ENCODE data around the gene PPP1R27.

PPP1R27 gene

DNA sequence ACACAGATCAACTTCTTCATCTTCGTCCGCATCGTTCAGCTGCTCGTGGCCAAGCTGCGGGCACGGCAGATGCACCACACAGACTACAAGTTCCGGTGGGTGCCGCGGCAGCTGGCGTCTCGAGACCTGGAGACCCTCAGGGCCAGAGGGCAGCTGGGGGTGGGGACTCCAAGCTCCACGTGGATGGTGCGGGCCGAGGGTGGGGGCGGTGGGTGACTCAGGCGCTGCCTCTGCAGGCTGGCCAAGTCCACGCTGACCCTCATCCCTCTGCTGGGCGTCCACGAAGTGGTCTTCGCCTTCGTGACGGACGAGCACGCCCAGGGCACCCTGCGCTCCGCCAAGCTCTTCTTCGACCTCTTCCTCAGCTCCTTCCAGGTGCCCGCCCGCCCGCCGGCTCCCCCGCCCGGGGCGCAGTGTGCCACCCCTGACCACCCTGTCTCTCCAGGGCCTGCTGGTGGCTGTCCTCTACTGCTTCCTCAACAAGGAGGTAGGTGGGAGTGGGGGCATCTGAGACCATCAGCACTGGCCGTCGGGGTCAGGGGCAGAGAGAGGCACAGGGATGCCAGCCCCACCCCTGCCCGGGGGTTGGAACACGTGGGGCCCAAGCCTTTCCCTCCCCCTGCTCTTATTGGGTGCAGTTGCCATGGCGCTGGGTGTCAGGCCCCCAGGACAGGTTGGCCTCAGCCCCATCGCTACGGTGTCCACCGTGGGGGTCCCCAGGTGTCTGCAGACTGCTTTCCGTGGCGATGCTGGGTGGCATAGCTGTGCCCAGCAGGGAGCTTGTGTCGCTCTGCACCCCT lies 22.1 kb downstream of the PPP1R27 start:
- TF ChIP-seq TAF1 (IDR thresholded peaks at IDR 0.05; ENCODE audit: borderline replicate concordance, low read depth, low read length): no peak
- no peak for TF ChIP-seq POLR2AphosphoS5 (IDR thresholded peaks at IDR 0.05; ENCODE audit: low read depth, low read length)
- TF ChIP-seq POLR2A (IDR thresholded peaks at IDR 0.05; ENCODE audit: low read depth, low read length): no peak
- FAIRE-seq (no peak), DNase-seq (ENCODE audit: insufficient read length) (no peak)

- FAIRE-seq: no peak
- no peak for TF ChIP-seq POLR2A (IDR thresholded peaks at IDR 0.05; ENCODE audit: low read depth, low read length)
- TF ChIP-seq POLR2AphosphoS5 (IDR thresholded peaks at IDR 0.05; ENCODE audit: low read depth, low read length): no peak
- TF ChIP-seq TAF1 (IDR thresholded peaks at IDR 0.05; ENCODE audit: borderline replicate concordance, low read depth, low read length): no peak
- no peak for DNase-seq (ENCODE audit: insufficient read length)
Observed at GRCh38 chr17:81811705-81812570, 22.9 kb downstream of the PPP1R27 start.

GRCh38 chr17:81810892-81811704 lies 23.8 kb downstream of the PPP1R27 start:
- TF ChIP-seq TAF1 (IDR thresholded peaks at IDR 0.05; ENCODE audit: borderline replicate concordance, low read depth, low read length) (no peak), POLR2AphosphoS5 (IDR thresholded peaks at IDR 0.05; ENCODE audit: low read depth, low read length) (no peak), POLR2A (IDR thresholded peaks at IDR 0.05; ENCODE audit: low read depth, low read length) (no peak)
- FAIRE-seq: no peak
- DNase-seq (ENCODE audit: insufficient read length): no peak

DNA sequence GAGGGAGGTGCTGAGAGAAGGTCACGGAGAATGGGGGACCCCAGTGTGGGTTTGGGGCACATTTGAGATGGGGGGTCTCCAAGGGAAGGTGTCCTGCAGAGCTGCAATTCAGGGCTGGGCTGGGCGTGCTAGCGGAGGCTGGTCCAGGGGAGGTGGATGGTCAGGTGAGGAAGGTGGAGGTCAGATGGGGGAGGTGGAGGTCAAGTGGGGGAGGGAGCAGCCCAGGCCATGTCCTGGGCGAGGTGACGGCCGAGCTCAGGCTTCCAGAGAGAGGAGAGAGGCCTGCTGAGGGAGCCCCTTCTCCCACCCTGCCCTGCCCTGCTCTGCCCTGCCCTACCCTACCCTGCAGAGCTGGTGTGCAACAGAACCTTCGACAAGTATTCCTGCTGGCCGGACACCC lies 24.4 kb downstream of the PPP1R27 start:
- no peak for TF ChIP-seq TAF1 (IDR thresholded peaks at IDR 0.05; ENCODE audit: borderline replicate concordance, low read depth, low read length)
- no peak for TF ChIP-seq POLR2AphosphoS5 (IDR thresholded peaks at IDR 0.05; ENCODE audit: low read depth, low read length)
- no peak for TF ChIP-seq POLR2A (IDR thresholded peaks at IDR 0.05; ENCODE audit: low read depth, low read length)
- FAIRE-seq (no peak), DNase-seq (ENCODE audit: insufficient read length) (no peak)

DNA sequence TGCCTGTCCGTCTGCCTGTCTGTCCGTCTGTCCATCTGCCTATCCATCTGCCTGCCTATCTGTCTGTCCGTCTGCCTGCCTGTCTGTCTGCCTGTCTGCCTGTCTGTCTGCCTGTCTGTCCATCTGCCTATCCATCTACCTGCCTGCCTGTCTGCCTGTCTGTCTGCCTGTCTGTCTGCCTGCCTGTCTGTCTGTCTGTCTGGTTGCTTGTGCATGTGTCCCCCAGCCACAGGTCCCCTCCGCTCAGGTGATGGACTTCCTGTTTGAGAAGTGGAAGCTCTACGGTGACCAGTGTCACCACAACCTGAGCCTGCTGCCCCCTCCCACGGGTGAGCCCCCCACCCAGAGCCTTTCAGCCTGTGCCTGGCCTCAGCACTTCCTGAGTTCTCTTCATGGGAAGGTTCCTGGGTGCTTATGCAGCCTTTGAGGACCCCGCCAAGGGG lies 25.3 kb downstream of the PPP1R27 start:
- DNase-seq (ENCODE audit: insufficient read length): no peak
- FAIRE-seq: no peak
- TF ChIP-seq POLR2AphosphoS5 (IDR thresholded peaks at IDR 0.05; ENCODE audit: low read depth, low read length): no peak
- TF ChIP-seq POLR2A (IDR thresholded peaks at IDR 0.05; ENCODE audit: low read depth, low read length): no peak
- TF ChIP-seq TAF1 (IDR thresholded peaks at IDR 0.05; ENCODE audit: borderline replicate concordance, low read depth, low read length): no peak

DNA sequence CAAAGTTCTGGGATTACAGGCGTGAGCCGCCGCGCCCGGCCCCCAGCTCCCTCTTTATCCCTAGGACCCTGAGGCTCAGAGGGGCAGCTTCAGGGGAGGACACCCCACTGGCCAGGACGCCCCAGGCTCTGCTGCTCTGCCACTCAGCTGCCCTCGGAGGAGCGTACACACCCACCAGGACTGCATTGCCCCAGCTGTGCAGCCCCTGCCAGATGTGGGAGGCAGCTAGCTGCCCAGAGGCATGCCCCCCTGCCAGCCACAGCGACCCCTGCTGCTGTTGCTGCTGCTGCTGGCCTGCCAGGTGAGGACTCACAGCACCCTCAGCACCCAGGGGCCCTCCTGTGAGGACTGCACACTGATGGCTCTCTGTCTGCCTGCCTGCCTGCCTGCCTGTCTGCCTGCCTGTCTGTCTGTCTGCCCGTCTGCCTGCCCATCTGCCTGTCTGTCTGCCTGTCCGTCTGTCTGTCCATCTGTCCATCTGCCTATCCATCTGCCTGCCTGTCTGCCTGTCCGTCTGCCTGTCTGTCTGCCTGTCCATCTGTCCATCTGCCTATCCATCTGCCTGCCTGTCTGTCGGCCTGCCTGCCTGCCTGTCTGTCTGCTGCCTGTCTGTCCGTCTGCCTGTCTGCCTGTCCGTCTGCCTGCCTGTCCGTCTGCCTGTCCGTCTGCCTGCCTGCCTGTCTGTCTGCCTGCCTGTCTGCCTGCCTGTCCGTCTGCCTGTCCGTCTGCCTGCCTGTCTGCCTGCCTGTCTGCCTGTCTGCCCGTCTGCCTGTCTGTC lies 25.9 kb downstream of the PPP1R27 start:
- DNase-seq (ENCODE audit: insufficient read length) (no peak), FAIRE-seq (no peak)
- no peak for TF ChIP-seq TAF1 (IDR thresholded peaks at IDR 0.05; ENCODE audit: borderline replicate concordance, low read depth, low read length)
- TF ChIP-seq POLR2A (IDR thresholded peaks at IDR 0.05; ENCODE audit: low read depth, low read length): no peak
- no peak for TF ChIP-seq POLR2AphosphoS5 (IDR thresholded peaks at IDR 0.05; ENCODE audit: low read depth, low read length)

DNA sequence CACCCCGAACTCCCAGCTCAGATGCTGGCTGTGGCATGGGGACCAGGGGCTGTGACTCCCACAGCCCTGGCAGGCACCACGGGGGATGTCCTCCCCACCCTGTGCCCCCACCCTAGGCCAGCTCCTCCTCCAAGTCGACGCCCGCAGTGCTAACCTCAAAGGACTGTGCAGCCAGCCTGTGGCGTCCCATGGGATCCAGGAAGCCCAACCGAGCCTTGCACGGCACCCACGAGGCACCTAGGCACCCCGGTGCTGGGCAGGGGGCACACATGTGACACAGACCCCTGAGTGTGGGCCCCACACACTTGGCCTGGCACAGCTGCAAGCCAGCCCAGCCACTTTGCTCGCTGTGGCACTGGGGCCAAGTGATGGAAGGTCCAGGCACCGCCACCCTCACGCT lies 27.0 kb downstream of the PPP1R27 start:
- FAIRE-seq: no peak
- no peak for DNase-seq (ENCODE audit: insufficient read length)
- TF ChIP-seq POLR2AphosphoS5 (IDR thresholded peaks at IDR 0.05; ENCODE audit: low read depth, low read length) (no peak), POLR2A (IDR thresholded peaks at IDR 0.05; ENCODE audit: low read depth, low read length) (no peak), TAF1 (IDR thresholded peaks at IDR 0.05; ENCODE audit: borderline replicate concordance, low read depth, low read length) (no peak)

DNA sequence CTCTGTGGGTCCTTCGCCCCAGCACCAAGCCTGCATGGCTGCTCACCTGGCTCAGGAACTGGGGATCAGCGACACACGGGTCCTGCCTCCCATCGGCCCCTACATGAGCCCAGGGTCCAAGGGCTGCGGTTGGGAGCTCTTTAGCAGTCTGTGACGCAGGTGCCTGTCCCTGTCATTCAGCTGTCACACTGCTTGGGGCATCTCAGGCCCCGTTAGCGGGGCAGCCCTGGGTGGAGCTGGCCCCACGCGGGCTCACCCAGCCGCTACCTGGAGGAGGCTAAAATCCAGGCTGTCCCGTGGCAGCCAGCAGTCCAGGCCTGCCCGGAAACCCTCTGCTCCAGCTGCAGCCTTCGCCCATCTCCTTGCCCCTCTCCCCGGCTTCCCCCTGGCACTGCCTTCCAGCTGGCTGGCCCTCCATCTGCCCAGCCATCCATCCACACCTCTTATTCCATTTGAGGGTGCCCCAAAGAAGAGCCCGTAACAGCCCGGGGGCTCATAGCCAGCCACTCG lies 27.6 kb downstream of the PPP1R27 start:
- DNase-seq (ENCODE audit: insufficient read length): no peak
- FAIRE-seq: no peak
- TF ChIP-seq POLR2AphosphoS5 (IDR thresholded peaks at IDR 0.05; ENCODE audit: low read depth, low read length) (no peak), POLR2A (IDR thresholded peaks at IDR 0.05; ENCODE audit: low read depth, low read length) (no peak), TAF1 (IDR thresholded peaks at IDR 0.05; ENCODE audit: borderline replicate concordance, low read depth, low read length) (no peak)

DNA sequence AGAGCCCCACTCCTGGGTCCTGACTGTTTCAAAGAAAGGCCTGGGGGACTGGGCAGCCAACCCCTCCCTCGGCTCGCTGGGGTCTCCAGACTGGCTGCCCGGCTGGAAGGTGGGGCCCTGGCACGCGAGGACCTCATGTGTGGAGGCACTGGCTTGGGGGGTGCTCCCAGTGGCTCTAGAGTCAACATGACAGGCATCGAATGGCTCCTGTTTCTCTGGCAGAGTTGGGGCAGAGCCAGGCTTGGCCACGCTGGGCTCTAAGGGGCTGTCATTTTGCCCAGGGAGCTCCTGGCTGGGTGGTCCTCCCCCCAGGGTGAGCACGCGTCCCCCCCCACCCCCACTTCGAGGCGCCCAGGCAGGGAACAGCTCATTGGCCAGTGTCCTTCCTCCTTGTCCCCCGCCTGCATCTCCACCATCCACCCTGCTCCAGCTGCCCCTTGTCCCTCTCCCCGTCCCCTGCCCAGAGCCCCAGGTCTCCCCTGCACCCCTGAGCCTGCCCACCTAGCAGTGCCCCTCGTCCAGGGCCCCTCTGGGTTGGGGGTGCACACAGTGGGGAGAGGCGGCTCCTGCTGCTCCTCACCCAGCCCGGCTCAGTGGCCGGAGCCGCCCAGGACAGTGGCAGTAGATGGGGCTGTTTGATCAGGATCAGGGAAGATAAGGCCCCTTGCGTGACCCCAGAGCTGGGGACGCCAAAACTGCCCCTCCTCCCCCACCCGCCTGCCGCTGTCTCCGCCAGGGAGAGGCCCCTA lies 28.2 kb downstream of the PPP1R27 start:
- TF ChIP-seq TAF1 (IDR thresholded peaks at IDR 0.05; ENCODE audit: borderline replicate concordance, low read depth, low read length): no peak
- TF ChIP-seq POLR2A (IDR thresholded peaks at IDR 0.05; ENCODE audit: low read depth, low read length): no peak
- no peak for TF ChIP-seq POLR2AphosphoS5 (IDR thresholded peaks at IDR 0.05; ENCODE audit: low read depth, low read length)
- no peak for FAIRE-seq
- no peak for DNase-seq (ENCODE audit: insufficient read length)

All from GM12892 (cell line).